ENCODE data around the gene PPP3CA.

PPP3CA gene

DNA sequence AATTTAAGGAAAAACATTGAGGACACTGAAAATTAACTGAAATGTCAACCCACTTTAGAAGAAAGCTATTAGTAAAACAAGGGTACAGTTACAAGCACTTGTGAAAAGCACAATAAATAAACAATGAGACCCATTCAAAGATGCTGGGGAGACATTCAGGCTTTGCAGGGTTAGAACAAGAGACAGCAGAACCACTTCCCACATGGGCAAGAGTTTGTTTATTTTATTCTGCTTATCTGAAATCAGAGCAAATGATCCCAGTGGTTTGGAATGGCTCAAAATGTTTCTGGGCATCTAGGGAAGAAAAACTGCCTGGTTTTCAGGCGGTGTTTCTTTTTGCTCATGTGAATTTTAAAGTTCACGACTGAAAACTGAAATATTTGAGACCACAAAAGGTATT lies 42.4 kb downstream of the PPP3CA start:
- H3K9me3 ChIP-seq (ENCODE audit: control insufficient read depth, insufficient read depth, low read depth, low read length): no peaks in the 10 kb centered on the region
- H3K4me3 ChIP-seq (ENCODE audit: low read depth, low read length): no peak overlapping the region
- H3K27me3 ChIP-seq (ENCODE audit: control insufficient read depth, insufficient read depth, low read length): no peaks in the 10 kb centered on the region
- H3K36me3 ChIP-seq (ENCODE audit: control insufficient read depth, insufficient read depth, low read length): no peaks in the 10 kb centered on the region
- H3K9ac ChIP-seq (ENCODE audit: low read length): no peak overlapping the region
- H3K27ac ChIP-seq (ENCODE audit: low read depth, low read length): peak overlapping the region; percentile 56
- H3K4me1 ChIP-seq (ENCODE audit: control insufficient read depth, insufficient read depth, low read length): peaks cover 29% of the 10 kb centered on the region

GRCh38 chr4:101299899-101300540 lies 47.3 kb downstream of the PPP3CA start:
- Histone ChIP-seq H3K36me3 (ENCODE audit: control insufficient read depth, insufficient read depth, low read length) (no peaks in the 10 kb centered on the region), H3K27me3 (ENCODE audit: control insufficient read depth, insufficient read depth, low read length) (no peaks in the 10 kb centered on the region), H3K9me3 (ENCODE audit: control insufficient read depth, insufficient read depth, low read depth, low read length) (no peaks in the 10 kb centered on the region), H3K9ac (ENCODE audit: low read length) (no peak overlapping the region), H3K4me3 (ENCODE audit: low read depth, low read length) (no peak overlapping the region), H3K4me1 (ENCODE audit: control insufficient read depth, insufficient read depth, low read length) (peaks cover 5% of the 10 kb centered on the region), H3K27ac (ENCODE audit: low read depth, low read length) (no peak overlapping the region)

- H3K4me3 ChIP-seq (ENCODE audit: low read depth, low read length): no peak overlapping the region
- no peaks in the 10 kb centered on the region for H3K27me3 ChIP-seq (ENCODE audit: control insufficient read depth, insufficient read depth, low read length)
- H3K4me1 ChIP-seq (ENCODE audit: control insufficient read depth, insufficient read depth, low read length): no peaks in the 10 kb centered on the region
- no peak overlapping the region for H3K27ac ChIP-seq (ENCODE audit: low read depth, low read length)
- no peaks in the 10 kb centered on the region for H3K36me3 ChIP-seq (ENCODE audit: control insufficient read depth, insufficient read depth, low read length)
- no peak overlapping the region for H3K9ac ChIP-seq (ENCODE audit: low read length)
- H3K9me3 ChIP-seq (ENCODE audit: control insufficient read depth, insufficient read depth, low read depth, low read length): no peaks in the 10 kb centered on the region
Measured at GRCh38 chr4:101299021-101299420, 48.3 kb downstream of the PPP3CA start.

- no peaks in the 10 kb centered on the region for H3K4me1 ChIP-seq (ENCODE audit: control insufficient read depth, insufficient read depth, low read length)
- H3K9me3 ChIP-seq (ENCODE audit: control insufficient read depth, insufficient read depth, low read depth, low read length): no peaks in the 10 kb centered on the region
- H3K27me3 ChIP-seq (ENCODE audit: control insufficient read depth, insufficient read depth, low read length): no peaks in the 10 kb centered on the region
- H3K27ac ChIP-seq (ENCODE audit: low read depth, low read length): no peak overlapping the region
- no peaks in the 10 kb centered on the region for H3K36me3 ChIP-seq (ENCODE audit: control insufficient read depth, insufficient read depth, low read length)
- H3K4me3 ChIP-seq (ENCODE audit: low read depth, low read length): no peak overlapping the region
- H3K9ac ChIP-seq (ENCODE audit: low read length): no peak overlapping the region
Measured at GRCh38 chr4:101295691-101296090, 51.6 kb downstream of the PPP3CA start.

- Histone ChIP-seq H3K9me3 (ENCODE audit: control insufficient read depth, insufficient read depth, low read depth, low read length) (no peaks in the 10 kb centered on the region), H3K4me1 (ENCODE audit: control insufficient read depth, insufficient read depth, low read length) (no peaks in the 10 kb centered on the region), H3K9ac (ENCODE audit: low read length) (no peak overlapping the region), H3K4me3 (ENCODE audit: low read depth, low read length) (no peak overlapping the region), H3K27ac (ENCODE audit: low read depth, low read length) (no peak overlapping the region), H3K27me3 (ENCODE audit: control insufficient read depth, insufficient read depth, low read length) (no peaks in the 10 kb centered on the region), H3K36me3 (ENCODE audit: control insufficient read depth, insufficient read depth, low read length) (no peaks in the 10 kb centered on the region)
Measured at GRCh38 chr4:101294597-101294996, 52.7 kb downstream of the PPP3CA start.

GRCh38 chr4:101292901-101293300 lies 54.4 kb downstream of the PPP3CA start:
- Histone ChIP-seq H3K36me3 (ENCODE audit: control insufficient read depth, insufficient read depth, low read length) (no peaks in the 10 kb centered on the region), H3K27me3 (ENCODE audit: control insufficient read depth, insufficient read depth, low read length) (no peaks in the 10 kb centered on the region), H3K4me1 (ENCODE audit: control insufficient read depth, insufficient read depth, low read length) (peaks cover 7% of the 10 kb centered on the region), H3K9me3 (ENCODE audit: control insufficient read depth, insufficient read depth, low read depth, low read length) (no peaks in the 10 kb centered on the region), H3K27ac (ENCODE audit: low read depth, low read length) (no peak overlapping the region), H3K4me3 (ENCODE audit: low read depth, low read length) (no peak overlapping the region), H3K9ac (ENCODE audit: low read length) (no peak overlapping the region)

DNA sequence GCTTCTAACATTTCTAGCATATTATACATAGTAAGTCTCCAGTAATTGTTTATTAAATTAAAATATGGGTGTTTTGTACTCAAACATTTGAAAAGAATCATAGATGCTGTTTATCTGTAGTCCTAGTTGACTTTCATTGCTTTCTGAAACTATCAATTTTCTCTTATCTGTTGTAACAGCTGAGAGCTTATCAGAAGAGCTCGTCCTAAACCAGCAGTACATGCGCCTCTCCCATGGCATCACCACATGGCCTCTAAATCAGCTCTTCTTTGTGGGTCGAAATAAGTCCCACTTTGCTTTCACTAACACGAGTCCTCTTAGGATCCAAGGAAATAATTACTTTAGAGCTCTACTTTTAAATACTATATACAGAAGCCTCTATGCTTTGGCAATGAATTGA lies 55.1 kb downstream of the PPP3CA start:
- H3K9me3 ChIP-seq (ENCODE audit: control insufficient read depth, insufficient read depth, low read depth, low read length): no peaks in the 10 kb centered on the region
- H3K9ac ChIP-seq (ENCODE audit: low read length): no peak overlapping the region
- no peak overlapping the region for H3K27ac ChIP-seq (ENCODE audit: low read depth, low read length)
- H3K4me3 ChIP-seq (ENCODE audit: low read depth, low read length): no peak overlapping the region
- peaks cover 14% of the 10 kb centered on the region for H3K4me1 ChIP-seq (ENCODE audit: control insufficient read depth, insufficient read depth, low read length)
- no peaks in the 10 kb centered on the region for H3K27me3 ChIP-seq (ENCODE audit: control insufficient read depth, insufficient read depth, low read length)
- no peaks in the 10 kb centered on the region for H3K36me3 ChIP-seq (ENCODE audit: control insufficient read depth, insufficient read depth, low read length)

DNA sequence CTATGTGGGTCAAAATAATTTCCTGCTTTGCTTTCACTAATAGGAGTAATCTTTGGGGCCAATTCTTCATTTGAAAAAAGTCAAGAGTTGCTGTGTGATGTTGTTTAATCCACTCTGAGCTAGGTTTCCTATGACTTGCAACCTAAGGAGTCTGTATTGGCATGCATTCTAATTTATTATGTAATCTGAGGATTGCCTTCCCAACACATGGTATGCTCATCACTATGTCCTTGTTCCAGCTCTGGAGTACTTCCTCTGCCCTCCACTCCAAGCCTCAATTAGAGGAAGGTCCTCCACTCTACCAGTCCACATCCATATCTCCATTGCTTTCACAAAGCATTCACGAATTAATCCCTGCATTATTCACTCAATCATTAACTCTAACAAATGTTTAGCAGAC lies 56.1 kb downstream of the PPP3CA start:
- Histone ChIP-seq H3K9me3 (ENCODE audit: control insufficient read depth, insufficient read depth, low read depth, low read length) (no peaks in the 10 kb centered on the region), H3K27ac (ENCODE audit: low read depth, low read length) (no peak overlapping the region), H3K36me3 (ENCODE audit: control insufficient read depth, insufficient read depth, low read length) (no peaks in the 10 kb centered on the region), H3K4me3 (ENCODE audit: low read depth, low read length) (no peak overlapping the region), H3K4me1 (ENCODE audit: control insufficient read depth, insufficient read depth, low read length) (peaks cover 17% of the 10 kb centered on the region), H3K9ac (ENCODE audit: low read length) (no peak overlapping the region), H3K27me3 (ENCODE audit: control insufficient read depth, insufficient read depth, low read length) (no peaks in the 10 kb centered on the region)

GRCh38 chr4:101290654-101291053 lies 56.7 kb downstream of the PPP3CA start:
- no peaks in the 10 kb centered on the region for H3K36me3 ChIP-seq (ENCODE audit: control insufficient read depth, insufficient read depth, low read length)
- no peak overlapping the region for H3K27ac ChIP-seq (ENCODE audit: low read depth, low read length)
- no peak overlapping the region for H3K4me3 ChIP-seq (ENCODE audit: low read depth, low read length)

GRCh38 chr4:101289306-101289705 lies 58.0 kb downstream of the PPP3CA start:
- Histone ChIP-seq H3K27me3 (ENCODE audit: control insufficient read depth, insufficient read depth, low read length) (no peaks in the 10 kb centered on the region), H3K27ac (ENCODE audit: low read depth, low read length) (no peak overlapping the region), H3K4me3 (ENCODE audit: low read depth, low read length) (no peak overlapping the region), H3K9ac (ENCODE audit: low read length) (no peak overlapping the region), H3K9me3 (ENCODE audit: control insufficient read depth, insufficient read depth, low read depth, low read length) (no peaks in the 10 kb centered on the region), H3K36me3 (ENCODE audit: control insufficient read depth, insufficient read depth, low read length) (no peaks in the 10 kb centered on the region), H3K4me1 (ENCODE audit: control insufficient read depth, insufficient read depth, low read length) (peaks cover 24% of the 10 kb centered on the region)

More at GRCh38 chr4:101290654-101291053, 56.7 kb downstream of the PPP3CA start:
- no peaks in the 10 kb centered on the region for H3K27me3 ChIP-seq (ENCODE audit: control insufficient read depth, insufficient read depth, low read length)
- H3K9ac ChIP-seq (ENCODE audit: low read length): no peak overlapping the region
- H3K9me3 ChIP-seq (ENCODE audit: control insufficient read depth, insufficient read depth, low read depth, low read length): no peaks in the 10 kb centered on the region
- H3K4me1 ChIP-seq (ENCODE audit: control insufficient read depth, insufficient read depth, low read length): peaks cover 23% of the 10 kb centered on the region

DNA sequence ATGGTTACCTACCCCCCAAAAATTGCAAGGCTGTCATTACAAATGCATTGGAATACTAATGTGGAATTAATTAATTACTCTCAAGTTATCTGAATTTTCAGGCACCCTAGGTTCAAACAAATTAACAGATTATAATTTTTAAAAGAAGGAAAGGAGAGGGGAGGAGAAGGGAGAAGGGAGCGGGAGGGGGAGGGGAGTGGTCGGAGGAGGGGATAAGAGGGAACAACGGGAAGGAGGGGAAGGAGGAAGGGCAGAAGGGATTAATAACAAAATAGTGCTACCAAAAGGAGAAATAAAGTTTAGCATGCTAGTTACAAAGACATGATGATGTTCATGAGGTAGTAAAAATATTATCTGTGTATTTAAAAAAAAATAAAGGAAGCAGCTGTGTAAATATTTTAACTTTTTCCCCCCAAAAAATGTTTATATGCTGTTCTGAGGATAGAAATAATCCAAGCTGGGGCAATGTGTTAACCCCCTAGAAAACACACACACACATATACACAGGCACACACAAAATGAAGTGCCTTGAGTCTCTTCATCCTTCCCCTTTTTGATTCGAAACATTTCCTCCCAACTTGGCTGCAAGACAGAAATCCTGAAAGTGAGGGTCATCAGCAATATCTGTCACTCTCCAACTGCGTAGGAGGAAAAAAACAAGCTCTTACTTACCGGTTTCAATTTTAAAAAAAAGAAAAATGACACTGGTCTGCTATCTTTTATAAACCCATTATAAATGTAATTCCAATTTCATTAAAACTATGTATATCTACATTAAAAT lies 58.8 kb downstream of the PPP3CA start:
- Histone ChIP-seq H3K4me3 (ENCODE audit: low read depth, low read length) (no peak overlapping the region), H3K27ac (ENCODE audit: low read depth, low read length) (no peak overlapping the region), H3K4me1 (ENCODE audit: control insufficient read depth, insufficient read depth, low read length) (peaks cover 26% of the 10 kb centered on the region), H3K36me3 (ENCODE audit: control insufficient read depth, insufficient read depth, low read length) (no peaks in the 10 kb centered on the region), H3K27me3 (ENCODE audit: control insufficient read depth, insufficient read depth, low read length) (no peaks in the 10 kb centered on the region), H3K9ac (ENCODE audit: low read length) (no peak overlapping the region), H3K9me3 (ENCODE audit: control insufficient read depth, insufficient read depth, low read depth, low read length) (no peaks in the 10 kb centered on the region)
